ENCODE data around the gene SLC39A13. TPM values are rescaled to one million over a fixed set of nuclear protein-coding genes. Genes with fewer than 3 reads are reported as not detected.
A peak's percentile ranks its signal among the peaks of the same experiment; 100 is the strongest.

Gene SLC39A13
- total and polyA plus RNA-seq, 2 of the 13 experiments (the other 11 are each of a cell fraction or from before 2014, with no cell fraction given): 15.3 to 30.5 TPM

GRCh38 chr11:47373876-47374719 lies 34.3 kb upstream of the SLC39A13 start (continued):
- TF ChIP-seq PATZ1 (CRISPR knock-in tag; IDR thresholded peaks at IDR 0.05) (peak; percentile 44; the same call in 1 of the 2 replicates), IRF2 (CRISPR knock-in tag; IDR thresholded peaks at IDR 0.05) (peak; percentile 36; the same call in 1 of the 2 replicates), HDAC2 (CRISPR knock-in tag; IDR thresholded peaks at IDR 0.05) (peak; percentile 21; the same call in 1 of the 2 replicates), SNAPC2 (CRISPR knock-in tag; IDR thresholded peaks at IDR 0.05) (0 out of 2 replicates have a peak, but pooled peaks have one; percentile 25), RAD21 (CRISPR knock-in tag; IDR thresholded peaks at IDR 0.05) (peak; percentile 85), PLRG1 (conservative IDR thresholded peaks at IDR 0.05) (no peak), ZNF441 (CRISPR knock-in tag; IDR thresholded peaks at IDR 0.05; ENCODE audit: borderline replicate concordance) (no peak), ZNF788 (CRISPR knock-in tag; IDR thresholded peaks at IDR 0.05; ENCODE audit: borderline replicate concordance) (no peak), MIER3 (CRISPR knock-in tag; IDR thresholded peaks at IDR 0.05; ENCODE audit: borderline replicate concordance) (no peak), STAG1 (CRISPR knock-in tag; IDR thresholded peaks at IDR 0.05) (peak; percentile 80), ZNF572 (CRISPR knock-in tag; IDR thresholded peaks at IDR 0.05) (no peak), GATAD2A (CRISPR knock-in tag; IDR thresholded peaks at IDR 0.05) (peak; percentile 57), HNF1B (CRISPR knock-in tag; IDR thresholded peaks at IDR 0.05) (0 out of 2 replicates have a peak, but pooled peaks have one; percentile 19), ZNF329 (CRISPR knock-in tag; IDR thresholded peaks at IDR 0.05; ENCODE audit: low read depth) (no peak), ZNF383 (CRISPR knock-in tag; IDR thresholded peaks at IDR 0.05; ENCODE audit: borderline replicate concordance) (no peak), FOXJ3 (CRISPR knock-in tag; IDR thresholded peaks at IDR 0.05; ENCODE audit: borderline replicate concordance) (no peak), ZNF275 (CRISPR knock-in tag; IDR thresholded peaks at IDR 0.05; ENCODE audit: borderline replicate concordance) (no peak), SAP130 (CRISPR knock-in tag; IDR thresholded peaks at IDR 0.05; ENCODE audit: low read depth) (0 out of 2 replicates have a peak, but pooled peaks have one; percentile 13), RBM39 (IDR thresholded peaks at IDR 0.05; ENCODE audit: low read depth, low read length, poor library complexity, severe bottlenecking) (peak; percentile 60), NFKB2 (CRISPR knock-in tag; IDR thresholded peaks at IDR 0.05; ENCODE audit: borderline replicate concordance) (peak; percentile 39; the same call in 1 of the 2 replicates), GABPA (IDR thresholded peaks at IDR 0.05; ENCODE audit: low read depth, low read length) (no peak), GABPA (CRISPR knock-in tag; IDR thresholded peaks at IDR 0.05; ENCODE audit: low read depth) (peak; percentile 60), HINFP (CRISPR knock-in tag; IDR thresholded peaks at IDR 0.05; ENCODE audit: low read depth) (no peak)
